DND-41 (cell line): ENCODE results near the gene FHIT.
"Not testable (repeated sequence)": the region's sequence is repeated elsewhere in the genome, so short reads cannot be mapped to it uniquely, and the experiment has no call there.

Experiments
- ATAC-seq: fragments of 200-7000 bp; cut with Tn5 transposase; 3 replicates; pipeline ENCODE4 v1.9.1; 2021; ENCODE audit warnings: low read depth; ENCODE audit not compliant: insufficient read depth
- DNase-seq: peaks from one replicate; pipeline ENCODE4 v3.0.0-alpha.2; 2020
- H2AFZ ChIP-seq: 2 replicates; pipeline ENCODE4 v1.6.0; 2012; ENCODE audit warnings: low read depth, low read length
- H3K27ac ChIP-seq: 2 replicates; pipeline ENCODE4 v1.5.1; 2012; ENCODE audit warnings: low read length, inconsistent platforms
- H3K27me3 ChIP-seq: fragments of 200-600 bp; sonication (generic); 2 replicates; pipeline ENCODE4 v1.6.0; 2012; ENCODE audit warnings: low read length, mild to moderate bottlenecking, inconsistent platforms; ENCODE audit not compliant: insufficient read depth, poor library complexity
- H3K36me3 ChIP-seq: 2 replicates; pipeline ENCODE4 v1.5.1; 2012; ENCODE audit warnings: low read length, inconsistent platforms; ENCODE audit not compliant: insufficient read depth
- H3K4me1 ChIP-seq: 2 replicates; pipeline ENCODE4 v1.5.1; 2012; ENCODE audit warnings: mild to moderate bottlenecking, low read length; ENCODE audit not compliant: insufficient read depth
- H3K4me2 ChIP-seq: 2 replicates; pipeline ENCODE4 v1.6.0; 2012; ENCODE audit warnings: mild to moderate bottlenecking, moderate library complexity, low read length, inconsistent platforms; ENCODE audit not compliant: insufficient read depth
- H3K4me3 ChIP-seq, 2 experiments: fragments of 200-600 bp in 1 of 2; shearing (Covaris generic) in 1 of 2; 2 replicates each; pipeline ENCODE4 v1.5.1; 2012 to 2016; ENCODE audit warnings: inconsistent platforms in 2 of 2, low read length in 2 of 2, mild to moderate bottlenecking in 2 of 2, low read depth in 1 of 2, moderate library complexity in 1 of 2
- H3K79me2 ChIP-seq: 2 replicates; pipeline ENCODE4 v1.6.0; 2012; ENCODE audit warnings: low read length, inconsistent platforms; ENCODE audit not compliant: insufficient read depth
- H3K9ac ChIP-seq: 2 replicates; pipeline ENCODE4 v1.6.0; 2012; ENCODE audit warnings: low read depth, mild to moderate bottlenecking, inconsistent platforms, low read length, moderate library complexity
- H3K9me3 ChIP-seq: 2 replicates; pipeline ENCODE4 v1.5.1; 2012; ENCODE audit warnings: low read length, moderate library complexity, mild to moderate bottlenecking, inconsistent platforms; ENCODE audit not compliant: insufficient read depth, severe bottlenecking
- H4K20me1 ChIP-seq: 2 replicates; pipeline ENCODE4 v1.6.0; 2012; ENCODE audit warnings: low read length; ENCODE audit not compliant: insufficient read depth
- CTCF ChIP-seq: IDR thresholded peaks from 2 replicates; pipeline ENCODE4 v1.5.1; 2012; ENCODE audit warnings: borderline replicate concordance, low read length, moderate library complexity, mild to moderate bottlenecking; ENCODE audit not compliant: poor library complexity, severe bottlenecking; ENCODE audit errors: extremely low read depth
- EZH2 ChIP-seq: IDR thresholded peaks from 3 replicates; pipeline ENCODE4 v1.6.1; 2012; ENCODE audit warnings: borderline replicate concordance, low read depth, mild to moderate bottlenecking, moderate library complexity, low read length, inconsistent platforms; ENCODE audit not compliant: severe bottlenecking

FHIT gene

GRCh38 chr3:59808446-59808845 is 1442.8 kb downstream of the FHIT start:
- Histone ChIP-seq H4K20me1 (no peaks in the 10 kb centered on the region; the same call in 1 of the 2 replicates), H3K4me1 (peaks cover 10% of the 10 kb centered on the region; the same call in 1 of the 2 replicates), H3K9ac (no peak overlapping the region), H3K36me3 (peaks cover 4% of the 10 kb centered on the region; the same call in 1 of the 2 replicates), H3K4me2 (no peak overlapping the region), H3K27ac (no peak overlapping the region), H3K9me3 (no peaks in the 10 kb centered on the region), H3K79me2 (no peaks in the 10 kb centered on the region), H3K27me3 (no peaks in the 10 kb centered on the region), H2AFZ (no peak overlapping the region), H3K4me3 (no peak overlapping the region)
- ATAC-seq = no peak
- no peak for TF ChIP-seq EZH2
- no peak for TF ChIP-seq CTCF
- no peak for DNase-seq

GRCh38 chr3:59803268-59803667 is 1448.0 kb downstream of the FHIT start:
- H3K27me3 ChIP-seq = no peaks in the 10 kb centered on the region
- H3K27ac ChIP-seq = no peak overlapping the region
- DNase-seq (no peak), ATAC-seq (no peak)
- H3K36me3 ChIP-seq = no peaks in the 10 kb centered on the region
- H3K79me2 ChIP-seq = no peaks in the 10 kb centered on the region
- H2AFZ ChIP-seq = no peak overlapping the region
- no peaks in the 10 kb centered on the region for H3K9me3 ChIP-seq
- no peak overlapping the region for H3K4me3 ChIP-seq
- TF ChIP-seq CTCF (no peak), EZH2 (no peak)
- no peaks in the 10 kb centered on the region for H4K20me1 ChIP-seq
- H3K4me2 ChIP-seq = no peak overlapping the region
- H3K9ac ChIP-seq = no peak overlapping the region
- peaks cover 27% of the 10 kb centered on the region for H3K4me1 ChIP-seq

GRCh38 chr3:59802453-59802852 is 1448.8 kb downstream of the FHIT start:
- not testable (repeated sequence) for H2AFZ ChIP-seq, DNase-seq

GRCh38 chr3:59802045-59802444 is 1449.2 kb downstream of the FHIT start:
- peaks cover 27% of the 10 kb centered on the region for H3K4me1 ChIP-seq
- DNase-seq (no peak), ATAC-seq (no peak)
- no peak overlapping the region for H3K27ac ChIP-seq
- no peak overlapping the region for H3K9ac ChIP-seq
- no peak overlapping the region for H3K4me3 ChIP-seq
- no peaks in the 10 kb centered on the region for H3K79me2 ChIP-seq
- no peaks in the 10 kb centered on the region for H3K9me3 ChIP-seq
- no peaks in the 10 kb centered on the region for H3K27me3 ChIP-seq
- no peaks in the 10 kb centered on the region for H3K36me3 ChIP-seq
- TF ChIP-seq EZH2 = no peak
- no peak for TF ChIP-seq CTCF
- H4K20me1 ChIP-seq = no peaks in the 10 kb centered on the region
- H3K4me2 ChIP-seq = no peak overlapping the region
- H2AFZ ChIP-seq = no peak overlapping the region

More at GRCh38 chr3:59802453-59802852, 1448.8 kb downstream of the FHIT start:
- H3K9ac ChIP-seq, ATAC-seq, H3K79me2 ChIP-seq, H3K4me3 ChIP-seq, H3K9me3 ChIP-seq, H3K27ac ChIP-seq, H4K20me1 ChIP-seq, H3K4me2 ChIP-seq, H3K36me3 ChIP-seq, H3K27me3 ChIP-seq: not testable (repeated sequence)
- H3K4me1 ChIP-seq = peaks cover 27% of the 10 kb centered on the region
